ENCODE measurements around the gene CDCA7.

The CDCA7 gene

DNA sequence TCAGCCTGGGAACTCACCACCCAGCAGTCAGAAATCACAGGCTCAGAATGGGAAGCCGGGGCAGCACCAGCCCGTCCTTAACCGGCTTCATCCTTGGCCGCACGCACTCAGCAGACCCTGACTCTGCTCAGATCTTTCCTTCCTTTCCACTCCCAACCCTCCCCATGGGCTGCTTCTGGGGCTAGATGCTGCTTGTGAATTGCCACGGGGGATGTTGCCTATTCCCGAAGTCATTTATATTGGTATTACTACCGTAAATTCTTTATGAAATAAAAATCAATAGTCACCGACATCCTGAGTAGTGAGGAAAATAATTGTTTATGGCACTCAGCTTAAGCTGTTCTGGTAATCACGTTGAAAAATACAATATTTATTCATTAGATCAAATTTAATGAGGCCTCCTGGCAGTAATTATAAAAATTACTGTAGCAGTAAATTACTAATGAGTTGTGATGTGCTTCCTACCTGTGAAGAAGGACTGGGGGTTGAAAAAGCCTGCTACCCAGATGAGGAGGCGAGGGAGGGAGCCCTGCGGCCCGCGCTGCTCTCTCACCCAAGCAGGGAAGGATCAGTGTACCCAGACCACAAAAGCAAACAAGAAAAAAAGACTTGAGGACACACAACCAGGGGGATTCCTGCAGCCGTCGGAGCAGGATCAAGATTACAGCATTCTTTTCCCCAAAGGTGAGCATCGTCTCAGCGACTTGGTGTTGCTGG lies 31.5 kb downstream of the CDCA7 start:
- DNase-seq (ENCODE audit: low read depth): no peak
- no peak overlapping the region for H3K4me3 ChIP-seq (ENCODE audit: low read length)
- TF ChIP-seq, protein P1, sequence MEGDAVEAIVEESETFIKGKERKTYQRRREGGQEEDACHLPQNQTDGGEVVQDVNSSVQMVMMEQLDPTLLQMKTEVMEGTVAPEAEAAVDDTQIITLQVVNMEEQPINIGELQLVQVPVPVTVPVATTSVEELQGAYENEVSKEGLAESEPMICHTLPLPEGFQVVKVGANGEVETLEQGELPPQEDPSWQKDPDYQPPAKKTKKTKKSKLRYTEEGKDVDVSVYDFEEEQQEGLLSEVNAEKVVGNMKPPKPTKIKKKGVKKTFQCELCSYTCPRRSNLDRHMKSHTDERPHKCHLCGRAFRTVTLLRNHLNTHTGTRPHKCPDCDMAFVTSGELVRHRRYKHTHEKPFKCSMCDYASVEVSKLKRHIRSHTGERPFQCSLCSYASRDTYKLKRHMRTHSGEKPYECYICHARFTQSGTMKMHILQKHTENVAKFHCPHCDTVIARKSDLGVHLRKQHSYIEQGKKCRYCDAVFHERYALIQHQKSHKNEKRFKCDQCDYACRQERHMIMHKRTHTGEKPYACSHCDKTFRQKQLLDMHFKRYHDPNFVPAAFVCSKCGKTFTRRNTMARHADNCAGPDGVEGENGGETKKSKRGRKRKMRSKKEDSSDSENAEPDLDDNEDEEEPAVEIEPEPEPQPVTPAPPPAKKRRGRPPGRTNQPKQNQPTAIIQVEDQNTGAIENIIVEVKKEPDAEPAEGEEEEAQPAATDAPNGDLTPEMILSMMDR (conservative IDR thresholded peaks at IDR 0.05; ENCODE audit: low read length): no peak

DNA sequence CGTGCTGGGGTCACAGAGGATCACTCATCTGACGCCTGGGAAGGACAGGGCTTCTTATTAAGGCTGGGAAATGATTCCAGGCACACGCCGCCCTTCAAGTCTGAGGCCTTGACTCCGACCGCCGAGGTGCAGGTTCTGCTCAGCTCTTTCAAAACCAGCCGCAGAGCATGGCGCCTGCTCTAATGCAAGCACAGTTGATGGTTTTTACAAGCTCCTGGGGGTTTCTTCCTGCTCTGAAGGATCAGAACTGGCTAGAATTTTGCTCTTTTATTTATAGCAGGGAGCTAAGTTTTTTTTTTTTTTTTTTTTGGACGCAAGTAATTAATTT lies 32.0 kb downstream of the CDCA7 start:
- H3K4me3 ChIP-seq (ENCODE audit: low read length): no peak overlapping the region
- no peak for DNase-seq (ENCODE audit: low read depth)
- TF ChIP-seq, protein P1 (conservative IDR thresholded peaks at IDR 0.05; ENCODE audit: low read length): no peak

DNA sequence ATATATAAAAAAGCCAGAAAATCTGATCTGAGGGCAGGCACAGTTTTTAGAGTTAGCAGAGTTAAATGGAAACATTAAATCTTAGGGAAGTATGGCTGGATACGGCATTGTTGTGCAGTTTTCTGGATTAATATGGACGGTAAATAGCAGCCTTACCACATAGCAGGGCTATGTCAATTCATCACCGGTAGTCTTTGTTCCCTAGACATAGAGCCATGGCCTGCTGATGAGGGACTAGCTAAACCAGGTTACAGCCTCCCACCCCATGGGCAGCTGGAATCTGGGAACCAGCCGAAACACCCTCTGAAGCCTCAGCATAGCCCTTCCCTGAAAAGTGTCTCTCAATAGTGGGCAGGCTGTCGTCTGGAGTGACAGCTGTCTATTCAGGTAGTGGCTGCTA lies 32.4 kb downstream of the CDCA7 start:
- DNase-seq (ENCODE audit: low read depth): no peak
- TF ChIP-seq, protein P1 (conservative IDR thresholded peaks at IDR 0.05; ENCODE audit: low read length): no peak
- no peak overlapping the region for H3K4me3 ChIP-seq (ENCODE audit: low read length)

DNA sequence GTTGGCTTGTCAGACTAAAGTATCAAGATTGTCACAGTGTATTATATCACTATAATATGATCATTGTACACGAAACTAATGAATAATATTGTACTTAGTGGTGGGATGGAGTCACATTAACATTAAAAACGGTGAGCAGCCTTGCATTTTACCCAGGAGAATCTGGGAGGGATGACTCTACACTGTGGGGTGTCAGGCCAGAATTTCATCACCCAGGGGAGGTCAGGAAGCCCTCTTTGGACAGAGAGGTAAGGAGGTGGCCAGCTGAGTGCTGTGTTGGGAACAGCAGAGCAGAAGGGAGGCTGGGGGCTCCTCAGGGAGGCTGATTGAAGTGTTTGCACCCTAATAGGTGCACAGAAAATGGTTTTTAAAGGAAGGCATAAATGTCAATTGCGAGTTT lies 33.0 kb downstream of the CDCA7 start:
- TF ChIP-seq, protein P1 (conservative IDR thresholded peaks at IDR 0.05; ENCODE audit: low read length): no peak
- no peak overlapping the region for H3K4me3 ChIP-seq (ENCODE audit: low read length)
- no peak for DNase-seq (ENCODE audit: low read depth)

DNA sequence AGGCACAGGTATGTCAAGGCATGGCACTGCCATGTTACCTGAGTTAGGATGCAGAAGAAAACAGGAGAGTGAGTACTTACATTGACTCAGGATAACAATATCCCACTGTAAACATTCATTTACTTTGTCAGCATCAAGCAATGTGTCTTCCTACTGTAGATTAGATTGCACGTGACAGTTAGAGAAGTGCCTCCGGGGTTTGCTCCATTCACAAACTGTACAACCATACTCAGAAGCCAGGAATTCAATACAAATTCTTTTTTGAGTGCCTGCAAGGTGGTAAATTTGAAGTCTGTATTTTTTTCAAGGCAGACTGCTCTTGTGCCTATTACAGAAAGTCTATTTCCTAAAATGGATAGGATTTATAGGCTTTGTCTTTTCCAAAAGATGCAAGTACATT lies 34.1 kb downstream of the CDCA7 start:
- no peak overlapping the region for H3K4me3 ChIP-seq (ENCODE audit: low read length)
- no peak for DNase-seq (ENCODE audit: low read depth)
- TF ChIP-seq, protein P1 (conservative IDR thresholded peaks at IDR 0.05; ENCODE audit: low read length): no peak

DNA sequence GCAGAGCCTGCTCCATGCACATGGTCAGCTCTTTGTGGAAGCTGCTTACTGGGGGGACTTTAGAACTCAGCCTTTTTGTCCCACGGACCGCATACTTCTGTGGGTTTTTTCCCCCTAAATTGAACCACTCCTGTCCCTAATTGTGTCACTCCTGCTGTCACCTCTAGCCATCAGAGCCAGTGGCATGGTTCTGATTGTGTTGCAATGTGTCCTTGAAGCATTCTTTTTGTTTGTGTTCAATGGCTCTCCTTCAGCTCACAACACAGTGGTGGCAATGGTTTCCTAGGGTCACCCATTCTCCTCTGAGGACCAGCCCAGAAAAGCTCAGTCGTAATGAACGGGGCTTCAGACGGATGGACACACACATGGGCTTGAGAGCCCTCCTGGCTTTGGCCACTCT lies 35.4 kb downstream of the CDCA7 start:
- TF ChIP-seq, protein P1 (conservative IDR thresholded peaks at IDR 0.05; ENCODE audit: low read length): no peak
- H3K4me3 ChIP-seq (ENCODE audit: low read length): no peak overlapping the region
- no peak for DNase-seq (ENCODE audit: low read depth)

DNA sequence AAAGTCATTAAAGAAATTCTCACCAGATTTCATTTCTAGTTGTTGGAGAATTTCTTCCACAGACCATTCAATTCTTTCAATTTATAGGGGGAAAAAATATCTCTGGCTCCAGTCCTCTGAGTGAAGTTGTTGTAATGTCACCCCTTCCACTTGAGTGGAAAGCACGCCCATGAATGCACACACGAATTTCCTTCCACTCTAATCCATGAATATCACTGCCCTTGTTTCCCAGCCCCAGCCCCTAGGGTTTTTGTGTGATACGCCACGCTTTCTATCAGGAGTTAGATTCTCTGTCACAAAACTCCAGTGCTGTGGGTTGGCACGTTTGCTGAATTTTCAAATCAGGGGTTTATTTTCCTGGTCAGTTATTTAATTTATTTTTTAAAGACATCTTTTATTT lies 38.1 kb downstream of the CDCA7 start:
- TF ChIP-seq, protein P1 (conservative IDR thresholded peaks at IDR 0.05; ENCODE audit: low read length): no peak
- DNase-seq (ENCODE audit: low read depth): no peak
- H3K4me3 ChIP-seq (ENCODE audit: low read length): no peak overlapping the region
